GM12892 (cell line): ENCODE results near the gene DLL1.

Experiments used
- POLR2A ChIP-seq: IDR thresholded peaks from 2 replicates; pipeline ENCODE4 v1.6.1; 2011; ENCODE audit warnings: low read depth, low read length, control low read depth
- POLR2AphosphoS5 ChIP-seq: IDR thresholded peaks from 2 replicates; pipeline ENCODE4 v1.6.1; 2011; ENCODE audit warnings: low read depth, low read length, control low read depth

- TF ChIP-seq POLR2A (no peak), POLR2AphosphoS5 (no peak)
Measured at GRCh38 chr6:170253910-170254269, 37.0 kb downstream of the DLL1 start.
